Osteoblast (primary cell): Measurements from ENCODE around the gene S100Z. TPM values are rescaled to one million over a fixed set of nuclear protein-coding genes. Genes with fewer than 3 reads are reported as not detected.
"Not testable (repeated sequence)": the region's sequence is repeated elsewhere in the genome, so short reads cannot be mapped to it uniquely, and the experiment has no call there.

Source experiments
- DNase-seq: peaks from one replicate; pipeline ENCODE4 v3.0.0; 2011; ENCODE audit warnings: low spot score, mixed read lengths; ENCODE audit not compliant: insufficient read length; ENCODE audit errors: missing footprints
- H2AFZ ChIP-seq: 2 replicates; pipeline ENCODE4 v1.6.0; 2011; ENCODE audit warnings: mild to moderate bottlenecking, low read length
- H3K27ac ChIP-seq: 2 replicates; pipeline ENCODE4 v1.5.1; 2011; ENCODE audit warnings: mild to moderate bottlenecking, low read depth, low read length, moderate library complexity
- H3K27me3 ChIP-seq: 2 replicates; pipeline ENCODE4 v1.6.0; 2012; ENCODE audit warnings: mild to moderate bottlenecking, control low read depth, inconsistent platforms, low read length, moderate library complexity; ENCODE audit not compliant: insufficient read depth
- H3K36me3 ChIP-seq: 2 replicates; pipeline ENCODE4 v1.5.1; 2011; ENCODE audit warnings: mild to moderate bottlenecking, low read length, control low read depth, moderate library complexity; ENCODE audit not compliant: insufficient read depth
- H3K4me1 ChIP-seq: 2 replicates; pipeline ENCODE4 v1.5.1; 2011; ENCODE audit warnings: mild to moderate bottlenecking, low read length, control low read depth, moderate library complexity; ENCODE audit not compliant: insufficient read depth
- H3K4me2 ChIP-seq: 2 replicates; pipeline ENCODE4 v1.6.0; 2011; ENCODE audit warnings: mild to moderate bottlenecking, low read length; ENCODE audit not compliant: insufficient read depth
- H3K4me3 ChIP-seq: fragments of 200-600 bp; sonication (generic); 3 replicates; pipeline ENCODE4 v1.5.1; 2012; ENCODE audit warnings: mild to moderate bottlenecking, low read length, inconsistent platforms; ENCODE audit not compliant: insufficient read depth
- H3K79me2 ChIP-seq: 2 replicates; pipeline ENCODE4 v1.6.0; 2012; ENCODE audit warnings: mild to moderate bottlenecking, low read length, control low read depth, inconsistent platforms; ENCODE audit not compliant: insufficient read depth
- H3K9me3 ChIP-seq: 2 replicates; pipeline ENCODE4 v1.5.1; 2011; ENCODE audit warnings: low read depth, low read length, control low read depth
- H4K20me1 ChIP-seq: 2 replicates; pipeline ENCODE4 v1.6.0; 2012; ENCODE audit warnings: mild to moderate bottlenecking, low read length, control low read depth; ENCODE audit not compliant: insufficient read depth
- total RNA-seq: library from RNA; depleted of rRNA; stranded (reverse); fragments of >200 nt; gene quantifications from 2 replicates; pipeline ENCODE4 v1.2.3, GENCODE V29; 2012
- TF ChIP-seq, protein P1 (sequence below): IDR thresholded peaks from 2 replicates; pipeline ENCODE4 v1.5.1; 2011; ENCODE audit warnings: mild to moderate bottlenecking, low read depth, low read length, moderate library complexity; ENCODE audit errors: extremely low read depth

S100Z gene
- total RNA-seq, 1 donor, result not detected

DNA sequence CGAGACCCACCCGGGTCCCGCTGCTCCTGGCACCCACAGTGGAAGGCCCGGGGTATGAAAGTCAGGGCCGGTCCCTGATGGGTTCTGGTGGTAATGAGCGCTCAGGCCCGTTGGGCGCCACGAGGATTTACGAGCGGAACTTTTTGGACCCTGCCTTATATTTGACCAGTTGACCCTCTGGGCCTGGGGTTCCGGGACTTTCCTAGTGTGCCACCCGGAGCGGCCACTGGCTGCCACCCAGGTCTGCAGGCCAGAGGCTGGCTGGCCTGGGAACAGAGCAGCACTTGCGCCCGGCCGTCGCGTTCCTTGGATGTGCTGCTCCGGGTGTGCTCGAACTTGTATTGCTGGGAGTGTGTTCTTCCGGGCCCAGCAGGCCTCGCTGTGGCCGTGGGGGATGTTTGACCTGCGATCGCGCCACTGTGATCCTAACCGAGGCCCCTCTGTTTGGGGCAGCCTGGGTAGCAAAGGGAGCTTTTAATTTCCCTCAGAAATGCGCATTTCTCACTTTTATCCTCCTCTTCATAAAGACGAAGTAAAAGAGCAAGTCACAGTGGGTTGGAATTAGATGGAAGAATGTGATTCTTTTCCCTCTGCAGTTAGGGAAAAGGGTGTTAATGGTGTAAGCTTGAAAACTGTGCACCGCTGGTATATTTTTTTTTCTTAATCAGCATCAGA lies 29.8 kb upstream of the S100Z start:
- peak overlapping the region; percentile 86 for H3K4me2 ChIP-seq
- H3K9me3 ChIP-seq, result no peaks in the 10 kb centered on the region
- H4K20me1 ChIP-seq, result no peaks in the 10 kb centered on the region
- H2AFZ ChIP-seq, result peak overlapping the region; percentile 33
- DNase-seq, result peak; percentile 73
- H3K36me3 ChIP-seq, result no peaks in the 10 kb centered on the region
- no peaks in the 10 kb centered on the region for H3K79me2 ChIP-seq
- H3K27me3 ChIP-seq, result peaks cover 4% of the 10 kb centered on the region
- H3K4me3 ChIP-seq, result peak overlapping the region; percentile 79
- peaks cover 18% of the 10 kb centered on the region for H3K4me1 ChIP-seq
- TF ChIP-seq, protein P1, sequence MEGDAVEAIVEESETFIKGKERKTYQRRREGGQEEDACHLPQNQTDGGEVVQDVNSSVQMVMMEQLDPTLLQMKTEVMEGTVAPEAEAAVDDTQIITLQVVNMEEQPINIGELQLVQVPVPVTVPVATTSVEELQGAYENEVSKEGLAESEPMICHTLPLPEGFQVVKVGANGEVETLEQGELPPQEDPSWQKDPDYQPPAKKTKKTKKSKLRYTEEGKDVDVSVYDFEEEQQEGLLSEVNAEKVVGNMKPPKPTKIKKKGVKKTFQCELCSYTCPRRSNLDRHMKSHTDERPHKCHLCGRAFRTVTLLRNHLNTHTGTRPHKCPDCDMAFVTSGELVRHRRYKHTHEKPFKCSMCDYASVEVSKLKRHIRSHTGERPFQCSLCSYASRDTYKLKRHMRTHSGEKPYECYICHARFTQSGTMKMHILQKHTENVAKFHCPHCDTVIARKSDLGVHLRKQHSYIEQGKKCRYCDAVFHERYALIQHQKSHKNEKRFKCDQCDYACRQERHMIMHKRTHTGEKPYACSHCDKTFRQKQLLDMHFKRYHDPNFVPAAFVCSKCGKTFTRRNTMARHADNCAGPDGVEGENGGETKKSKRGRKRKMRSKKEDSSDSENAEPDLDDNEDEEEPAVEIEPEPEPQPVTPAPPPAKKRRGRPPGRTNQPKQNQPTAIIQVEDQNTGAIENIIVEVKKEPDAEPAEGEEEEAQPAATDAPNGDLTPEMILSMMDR, result no peak
- H3K27ac ChIP-seq, result peak overlapping the region; percentile 36

DNA sequence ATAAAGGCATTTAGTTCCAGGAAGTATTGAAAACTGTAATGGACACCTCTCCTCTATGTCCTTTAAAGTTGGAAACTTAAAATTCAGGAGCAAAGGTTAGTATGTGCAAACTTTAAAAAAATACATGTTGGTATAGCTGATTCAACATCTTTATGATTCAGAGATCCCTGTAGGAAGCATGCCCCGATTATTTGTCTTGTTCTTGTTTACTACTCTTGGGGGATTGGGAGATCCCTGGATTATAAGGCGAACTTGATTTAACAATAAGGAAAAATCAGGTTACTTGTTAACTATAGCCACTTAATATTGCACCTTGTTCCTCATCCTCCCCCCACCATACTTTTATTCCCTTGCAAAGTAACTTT lies 29.3 kb upstream of the S100Z start:
- H4K20me1 ChIP-seq, result no peaks in the 10 kb centered on the region
- H2AFZ ChIP-seq, result no peak overlapping the region
- peaks cover 18% of the 10 kb centered on the region for H3K4me1 ChIP-seq
- H3K4me3 ChIP-seq, result peak overlapping the region; percentile 79
- no peak for DNase-seq
- H3K27me3 ChIP-seq, result peaks cover 4% of the 10 kb centered on the region
- TF ChIP-seq, protein P1, result no peak
- H3K9me3 ChIP-seq, result no peaks in the 10 kb centered on the region
- no peaks in the 10 kb centered on the region for H3K79me2 ChIP-seq
- peak overlapping the region; percentile 86 for H3K4me2 ChIP-seq
- H3K27ac ChIP-seq, result no peak overlapping the region
- no peaks in the 10 kb centered on the region for H3K36me3 ChIP-seq

DNA sequence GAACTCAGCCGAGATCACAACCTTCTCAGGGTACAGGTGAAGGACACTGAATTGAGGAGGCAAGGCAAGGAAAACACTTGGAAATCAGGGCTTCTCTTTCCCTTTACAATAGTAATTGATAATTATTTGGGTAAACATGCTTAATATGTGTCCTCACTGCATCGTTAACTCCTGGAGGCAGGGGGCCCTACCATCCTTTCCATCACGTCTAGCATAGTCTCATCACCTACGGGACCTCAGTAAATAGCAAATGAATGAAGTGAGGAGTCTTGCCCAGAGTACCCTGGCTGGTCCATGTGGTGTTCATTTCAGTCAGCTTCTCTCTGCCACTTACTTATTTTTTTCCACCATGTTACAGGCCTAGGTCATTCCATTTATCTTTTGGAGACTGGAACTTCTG lies 28.7 kb upstream of the S100Z start:
- H4K20me1 ChIP-seq, result no peaks in the 10 kb centered on the region
- H2AFZ ChIP-seq, result no peak overlapping the region
- H3K4me1 ChIP-seq, result peaks cover 18% of the 10 kb centered on the region
- H3K79me2 ChIP-seq, result no peaks in the 10 kb centered on the region
- H3K36me3 ChIP-seq, result no peaks in the 10 kb centered on the region
- H3K27ac ChIP-seq, result no peak overlapping the region
- no peak overlapping the region for H3K4me2 ChIP-seq
- H3K4me3 ChIP-seq, result no peak overlapping the region
- DNase-seq, result peak; percentile 45
- peaks cover 4% of the 10 kb centered on the region for H3K27me3 ChIP-seq
- TF ChIP-seq, protein P1, result no peak
- H3K9me3 ChIP-seq, result no peaks in the 10 kb centered on the region

DNA sequence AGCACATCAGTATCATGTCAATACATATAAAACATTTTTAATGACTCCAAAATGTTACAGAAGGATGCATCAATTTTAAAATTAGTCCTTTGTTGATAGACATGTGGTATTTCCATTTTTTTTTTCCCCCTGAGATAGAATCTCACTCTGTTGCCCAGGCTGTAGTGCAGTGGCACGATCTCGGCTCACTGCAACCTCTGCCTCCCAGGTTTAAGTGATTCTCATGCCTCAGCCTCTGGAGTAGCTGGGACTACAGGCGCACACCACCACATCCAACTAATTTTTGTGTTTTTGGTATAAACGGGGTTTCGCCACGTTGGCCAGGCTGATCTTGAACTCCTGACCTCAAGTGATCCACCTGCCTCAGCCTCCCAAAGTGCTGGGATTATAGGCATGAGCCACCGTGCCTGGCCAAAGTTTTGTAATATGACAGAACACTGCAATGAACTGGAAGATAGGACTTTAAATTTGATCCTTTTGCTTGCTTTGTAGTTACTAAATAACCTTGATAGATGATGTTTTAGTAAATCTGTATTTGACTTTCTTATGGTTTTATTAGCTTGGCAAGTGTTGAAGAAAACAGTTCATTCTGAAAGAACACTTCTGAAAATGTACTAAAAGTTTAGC lies 27.6 kb upstream of the S100Z start:
- not testable (repeated sequence) for H3K4me3 ChIP-seq, DNase-seq, H3K9me3 ChIP-seq, H2AFZ ChIP-seq, H3K27ac ChIP-seq, H3K79me2 ChIP-seq, H3K4me2 ChIP-seq, H3K36me3 ChIP-seq, H4K20me1 ChIP-seq, H3K27me3 ChIP-seq
- peaks cover 18% of the 10 kb centered on the region for H3K4me1 ChIP-seq

DNA sequence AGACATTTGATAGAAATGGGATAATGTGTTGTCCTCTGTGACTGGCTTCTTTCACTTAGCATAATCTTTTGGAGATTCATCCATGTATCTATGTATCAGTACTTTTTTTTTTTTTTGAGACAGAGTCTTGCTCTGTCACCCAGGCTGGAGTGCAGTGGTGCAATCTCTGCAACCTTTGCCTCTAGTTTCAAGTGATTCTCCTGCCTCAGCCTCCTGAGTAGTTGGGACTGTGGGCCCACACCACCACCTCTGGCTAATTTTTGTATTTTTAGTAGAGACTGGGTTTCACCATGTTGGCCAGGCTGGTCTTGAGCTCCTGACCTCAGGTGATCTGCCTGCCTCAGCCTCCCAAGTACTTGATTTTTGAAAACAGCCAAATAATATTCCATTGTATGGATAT lies 23.4 kb upstream of the S100Z start:
- not testable (repeated sequence) for H3K27ac ChIP-seq, H4K20me1 ChIP-seq, H3K27me3 ChIP-seq, H3K36me3 ChIP-seq, H3K4me3 ChIP-seq, H2AFZ ChIP-seq, H3K4me1 ChIP-seq, H3K9me3 ChIP-seq, H3K4me2 ChIP-seq, H3K79me2 ChIP-seq, DNase-seq
